Bronchial epithelial cell (primary cell): ENCODE data around the gene SLC12A4. TPM values are rescaled to one million over a fixed set of nuclear protein-coding genes. Genes with fewer than 3 reads are reported as not detected.
"Not testable (repeated sequence)": the region's sequence is repeated elsewhere in the genome, so short reads cannot be mapped to it uniquely, and the experiment has no call there.

Experiments
- DNase-seq: peaks from one replicate; pipeline ENCODE4 v3.0.0-alpha.2; 2010; ENCODE audit warnings: low read depth
- FAIRE-seq: peaks from 2 replicates; lab custom pipeline; 2011; peaks lifted over from hg19 to GRCh38; lab: Jason Lieb, UNC
- H3K27me3 ChIP-seq: 2 replicates; pipeline ENCODE4 v1.5.1; 2011; ENCODE audit warnings: low read length; ENCODE audit not compliant: control insufficient read depth, insufficient read depth
- H3K36me3 ChIP-seq: 2 replicates; pipeline ENCODE4 v1.5.1; 2011; ENCODE audit warnings: low read length; ENCODE audit not compliant: control insufficient read depth, insufficient read depth
- H3K4me3 ChIP-seq: 2 replicates; pipeline ENCODE4 v1.5.1; 2011; ENCODE audit warnings: mild to moderate bottlenecking, low read depth, low read length, control low read depth
- total RNA-seq: library from RNA; depleted of rRNA; stranded (reverse); fragments of >200 nt; gene quantifications from 2 replicates; pipeline ENCODE4 v1.2.1, GENCODE V29; 2014
- TF ChIP-seq, protein P1 (sequence below): IDR thresholded peaks from 2 replicates; pipeline ENCODE4 v1.5.1; 2011; ENCODE audit warnings: mild to moderate bottlenecking, moderate library complexity, low read length, control low read depth, inconsistent platforms; ENCODE audit not compliant: insufficient read depth, severe bottlenecking

SLC12A4 gene
- total RNA-seq, 1 donor from 2014 or later: 20.5 TPM

DNA sequence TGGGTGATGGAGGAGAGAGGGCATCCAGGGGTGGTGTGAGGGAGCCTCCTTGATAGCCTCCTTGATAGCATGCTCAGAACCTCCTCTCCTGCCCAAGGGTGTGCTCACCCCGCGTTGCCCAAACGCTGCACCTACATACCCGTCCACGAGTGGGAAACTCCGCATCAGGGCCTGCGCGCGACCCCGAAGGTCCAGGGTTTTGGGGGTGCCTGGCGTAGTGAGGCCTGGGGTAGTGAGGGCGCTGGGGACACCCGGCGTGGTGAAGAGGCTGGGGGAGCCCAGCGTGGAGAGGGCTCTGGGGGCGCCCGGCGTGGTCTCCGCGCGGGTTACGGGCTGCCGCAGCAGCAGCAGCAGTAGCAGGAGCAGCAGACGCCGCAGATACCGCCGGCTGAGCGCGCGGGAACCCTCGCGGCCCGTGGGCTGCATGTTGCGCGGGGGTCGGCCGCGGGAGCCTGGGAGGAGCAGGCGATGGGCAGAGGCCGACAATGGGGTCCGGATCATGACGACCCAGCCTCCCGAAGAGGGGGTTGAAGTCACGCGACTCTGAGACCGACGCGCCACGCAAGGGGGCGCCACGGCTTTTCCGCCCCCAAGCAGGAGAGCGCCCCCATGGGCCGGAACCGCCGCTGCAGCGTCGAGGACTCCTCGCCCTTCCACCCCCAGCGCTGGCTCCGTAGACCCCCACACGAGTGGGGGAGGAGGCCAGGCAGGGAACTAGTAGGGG, 11.7 kb upstream of the SLC12A4 start, which contains the start of gene DPEP3:
TSS of gene DPEP3 (minus strand) at position 545 of the 724 bp plus-strand sequence. CDS start at position 426, 119 bp downstream.
- TF ChIP-seq, protein P1, sequence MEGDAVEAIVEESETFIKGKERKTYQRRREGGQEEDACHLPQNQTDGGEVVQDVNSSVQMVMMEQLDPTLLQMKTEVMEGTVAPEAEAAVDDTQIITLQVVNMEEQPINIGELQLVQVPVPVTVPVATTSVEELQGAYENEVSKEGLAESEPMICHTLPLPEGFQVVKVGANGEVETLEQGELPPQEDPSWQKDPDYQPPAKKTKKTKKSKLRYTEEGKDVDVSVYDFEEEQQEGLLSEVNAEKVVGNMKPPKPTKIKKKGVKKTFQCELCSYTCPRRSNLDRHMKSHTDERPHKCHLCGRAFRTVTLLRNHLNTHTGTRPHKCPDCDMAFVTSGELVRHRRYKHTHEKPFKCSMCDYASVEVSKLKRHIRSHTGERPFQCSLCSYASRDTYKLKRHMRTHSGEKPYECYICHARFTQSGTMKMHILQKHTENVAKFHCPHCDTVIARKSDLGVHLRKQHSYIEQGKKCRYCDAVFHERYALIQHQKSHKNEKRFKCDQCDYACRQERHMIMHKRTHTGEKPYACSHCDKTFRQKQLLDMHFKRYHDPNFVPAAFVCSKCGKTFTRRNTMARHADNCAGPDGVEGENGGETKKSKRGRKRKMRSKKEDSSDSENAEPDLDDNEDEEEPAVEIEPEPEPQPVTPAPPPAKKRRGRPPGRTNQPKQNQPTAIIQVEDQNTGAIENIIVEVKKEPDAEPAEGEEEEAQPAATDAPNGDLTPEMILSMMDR: peak; percentile 7
- FAIRE-seq: no peak
- no peaks in the 10 kb centered on the region for H3K36me3 ChIP-seq

DNA sequence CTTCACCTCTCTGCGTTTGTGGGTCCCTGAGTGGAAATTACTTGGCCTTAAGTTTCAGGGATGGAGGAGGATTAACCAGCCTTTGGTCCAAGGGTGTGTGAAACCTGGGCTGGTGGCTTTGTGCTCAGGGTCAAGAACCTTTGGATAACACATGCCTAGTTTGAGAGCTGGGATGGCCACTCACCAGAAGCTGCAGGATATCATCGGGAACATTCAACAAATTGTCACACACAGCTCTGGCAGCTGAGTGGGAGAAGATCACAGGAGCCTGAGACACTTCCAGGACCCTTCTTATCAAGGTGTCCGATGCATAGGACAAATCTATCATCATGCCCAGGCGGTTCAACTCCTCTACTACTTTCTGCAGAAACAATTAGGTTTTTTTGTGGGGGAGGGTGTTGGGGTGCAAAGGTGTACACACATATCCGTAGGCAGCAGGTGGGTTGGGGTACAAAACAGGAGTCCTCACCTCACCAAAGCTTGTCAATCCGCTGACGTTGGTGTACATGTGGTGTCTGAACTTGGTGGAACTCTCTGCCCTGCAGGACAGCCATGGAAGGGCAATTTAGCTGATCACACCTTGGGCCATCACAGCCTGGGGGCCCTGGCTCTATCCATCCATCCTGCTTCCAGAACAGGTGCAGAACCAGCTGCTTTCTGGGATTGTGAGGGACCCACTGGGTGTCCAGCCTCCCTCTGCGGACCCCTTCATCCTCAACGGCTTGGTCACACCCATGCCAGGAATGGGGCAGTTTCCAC, 9.2 kb upstream of the SLC12A4 start:
- Histone ChIP-seq H3K4me3 (no peak overlapping the region), H3K36me3 (no peaks in the 10 kb centered on the region), H3K27me3 (peaks cover 4% of the 10 kb centered on the region)
- FAIRE-seq: no peak
- DNase-seq: no peak
- TF ChIP-seq, protein P1: no peak

More for the DNA sequence above, 11.7 kb upstream of the SLC12A4 start, which contains the start of gene DPEP3:
- Histone ChIP-seq H3K4me3 (no peak within 1 kb of the TSS), H3K27me3 (peaks cover 4% of the 10 kb centered on the region)
- no peak for DNase-seq

DNA sequence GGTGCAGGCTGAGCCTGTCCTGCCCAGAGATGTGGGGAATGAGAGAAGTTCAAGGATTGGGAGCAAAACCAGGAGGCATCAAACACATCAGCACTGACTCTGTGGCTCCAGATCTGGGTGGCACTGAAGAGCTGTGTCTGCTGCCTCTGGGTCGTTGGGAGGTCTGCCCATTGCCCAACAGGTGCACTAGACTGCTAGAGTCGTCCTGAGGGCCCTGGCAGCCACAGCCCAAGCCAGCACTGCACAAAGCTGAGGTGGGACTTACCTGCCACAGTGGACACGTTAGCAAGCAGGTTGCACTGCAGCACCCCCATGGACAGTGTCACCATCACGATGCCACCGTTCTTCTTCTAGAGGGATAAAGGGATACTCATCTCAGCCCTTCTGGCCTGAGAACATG, 8.6 kb upstream of the SLC12A4 start:
- Histone ChIP-seq H3K4me3 (no peak overlapping the region), H3K36me3 (no peaks in the 10 kb centered on the region), H3K27me3 (peaks cover 4% of the 10 kb centered on the region)
- TF ChIP-seq, protein P1: no peak
- no peak for FAIRE-seq
- no peak for DNase-seq

DNA sequence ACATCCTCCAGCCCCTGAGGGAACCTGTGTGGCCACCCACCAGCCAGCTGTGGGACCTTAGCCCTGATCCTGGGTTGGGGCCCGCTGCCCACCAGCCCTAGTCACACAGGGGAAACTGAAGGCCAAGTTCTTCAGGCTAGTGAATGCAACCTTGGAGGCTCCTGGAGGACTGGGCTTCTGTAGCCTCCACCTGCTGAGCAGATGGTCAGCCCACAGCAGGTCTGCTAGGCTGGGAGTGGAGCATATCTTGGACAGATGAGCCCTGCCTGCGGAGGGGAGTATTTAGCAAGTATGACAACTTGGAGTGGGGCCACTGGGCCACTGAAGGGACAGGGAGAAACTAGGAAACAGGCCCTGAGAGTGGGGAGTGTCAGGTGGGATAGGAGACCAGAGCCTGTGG, 7.8 kb upstream of the SLC12A4 start:
- TF ChIP-seq, protein P1: no peak
- FAIRE-seq (no peak), DNase-seq (no peak)
- H3K27me3 ChIP-seq: peaks cover 4% of the 10 kb centered on the region
- H3K36me3 ChIP-seq: no peaks in the 10 kb centered on the region
- H3K4me3 ChIP-seq: no peak overlapping the region

DNA sequence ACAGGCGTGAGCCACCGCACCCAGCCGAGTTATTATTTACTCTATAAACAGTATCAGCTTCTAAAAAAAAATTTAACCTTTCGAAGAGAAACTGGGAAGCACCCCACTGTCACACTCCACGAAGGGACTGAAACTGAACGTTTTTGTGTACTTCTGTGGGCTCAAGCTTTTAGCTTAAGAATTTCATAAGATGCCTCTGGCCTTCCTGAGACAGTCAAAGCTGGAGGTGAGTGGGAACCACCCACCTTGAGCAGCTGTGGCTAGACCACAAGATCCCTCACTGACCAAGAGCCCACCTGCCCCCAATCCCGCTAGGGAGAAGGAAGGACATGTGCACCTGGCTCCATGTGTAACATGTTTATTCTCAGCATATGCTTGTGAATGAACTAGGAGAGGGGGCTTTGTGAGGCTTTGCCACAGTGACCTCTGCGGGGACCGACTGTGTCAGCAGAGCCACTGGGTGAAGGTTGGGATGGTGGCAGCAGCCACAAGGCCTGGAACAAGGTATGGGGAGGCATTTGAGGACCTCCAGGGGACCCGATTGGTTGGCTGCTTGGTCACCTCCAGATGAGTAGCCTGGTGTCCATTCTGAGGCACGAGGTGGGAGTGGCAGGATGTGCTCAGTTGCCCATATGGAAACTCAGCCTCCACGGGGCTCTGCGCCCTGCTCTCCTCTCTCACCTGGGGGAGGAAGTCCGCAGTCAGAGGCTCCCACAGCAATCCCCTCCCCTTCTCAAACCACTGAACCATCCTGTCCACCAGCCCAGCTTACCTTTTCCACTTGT, 7.1 kb upstream of the SLC12A4 start:
- H3K27me3 ChIP-seq: peaks cover 4% of the 10 kb centered on the region
- FAIRE-seq: no peak
- H3K4me3 ChIP-seq: no peak overlapping the region
- TF ChIP-seq, protein P1: no peak
- no peaks in the 10 kb centered on the region for H3K36me3 ChIP-seq
- DNase-seq: no peak

DNA sequence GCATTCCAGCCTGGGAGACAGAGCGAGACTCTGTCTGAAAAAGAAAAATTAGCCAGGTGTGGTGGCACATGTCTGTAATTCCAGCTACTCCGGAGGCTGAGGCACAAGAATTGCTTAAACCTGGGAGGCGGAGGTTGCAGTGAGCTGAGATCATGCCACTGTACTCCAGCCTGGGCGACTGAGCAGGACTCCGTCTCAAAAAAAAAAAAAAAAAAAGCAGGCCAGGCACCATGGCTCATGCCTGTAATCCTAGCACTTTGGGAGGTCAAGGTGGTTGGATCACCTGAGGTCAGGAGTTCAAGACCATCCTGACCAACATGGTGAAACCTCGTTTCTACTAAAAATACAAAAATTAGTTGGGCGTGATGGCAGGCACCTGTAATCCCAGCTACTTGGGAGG, 3.8 kb upstream of the SLC12A4 start:
- H3K27me3 ChIP-seq, DNase-seq, H3K4me3 ChIP-seq, FAIRE-seq, H3K36me3 ChIP-seq: not testable (repeated sequence)
